HepG2 (cell line): ENCODE measurements around the gene CERS6. TPM values are rescaled to one million over a fixed set of nuclear protein-coding genes. Genes with fewer than 3 reads are reported as not detected.

Experiments
- ATAC-seq: fragments of 200-7000 bp; cut with Tn5 transposase; 3 replicates; pipeline ENCODE4 v1.9.1; 2020; ENCODE audit warnings: mild to moderate bottlenecking, moderate library complexity
- BruUV-seq: library from RNA; stranded (reverse); fragments of 400-500 nt; replicated peaks from 2 replicates; lab custom pipeline; 2021; lab: Mats Ljungman, UMichigan
- CTCF ChIA-PET: fragments of 300-600 bp; formaldehyde crosslinking; extraction: SDS; loops from one replicate; lab custom pipeline; 2021; ENCODE audit warnings: low total read pairs, inconsistent platforms, low intra/inter-chr PET ratio; lab: Yijun Ruan, JAX
- POLR2A ChIA-PET: fragments of 350-600 bp; sonication (Branson Sonifier 250); formaldehyde crosslinking; loops from one replicate; lab custom pipeline; 2020; ENCODE audit warnings: antibody characterized with exemption, inconsistent platforms; lab: Yijun Ruan, JAX
- DNase-seq: peaks from one replicate; pipeline ENCODE4 v3.0.0-alpha.2; 2015; ENCODE audit warnings: low spot score
- FAIRE-seq: peaks from 3 replicates; lab custom pipeline; 2011; peaks lifted over from hg19 to GRCh38; lab: Jason Lieb, UNC
- H2AFZ ChIP-seq: one replicate; pipeline ENCODE4 v1.6.1; 2011; ENCODE audit warnings: low read length, inconsistent platforms
- H3K27ac ChIP-seq: fragments of 300-600 bp; 3 replicates; pipeline ENCODE4 v1.8.0; 2011; ENCODE audit warnings: mixed run types, mild to moderate bottlenecking, mixed read lengths, low read length, inconsistent platforms; ENCODE audit not compliant: insufficient read depth; ENCODE audit errors: extremely low read length
- H3K27me3 ChIP-seq, 2 experiments: fragments of 200-600 bp in 1 of 2; 2 replicates in 1 of 2; 3 replicates in 1 of 2; pipeline versions ENCODE4 v1.6.0 to v1.8.0; 2011; ENCODE audit warnings: low read length in 2 of 2, mild to moderate bottlenecking in 2 of 2, moderate library complexity in 2 of 2, inconsistent platforms in 1 of 2; ENCODE audit not compliant: insufficient read depth in 2 of 2, control insufficient read depth in 1 of 2
- H3K36me3 ChIP-seq, 2 experiments: fragments of 200-600 bp in 1 of 2; replicated peaks in 1 of 2; 2 replicates in 1 of 2; 3 replicates in 1 of 2; pipeline versions ENCODE4 v1.5.1 to v1.8.0; 2011; ENCODE audit warnings: low read length in 2 of 2, inconsistent platforms in 1 of 2; ENCODE audit not compliant: insufficient read depth in 2 of 2, control insufficient read depth in 1 of 2
- H3K4me1 ChIP-seq: 2 replicates; pipeline ENCODE4 v1.5.1; 2012; ENCODE audit warnings: low read length, inconsistent platforms; ENCODE audit not compliant: insufficient read depth
- H3K4me2 ChIP-seq: 2 replicates; pipeline ENCODE4 v1.6.0; 2011; ENCODE audit warnings: low read depth, low read length, inconsistent platforms
- H3K4me3 ChIP-seq, 3 experiments: fragments of 200-600 bp in 1 of 3; sonication (generic), shearing (Covaris generic) in 1 of 3; replicated peaks in 1 of 3; 2 replicates each; pipeline ENCODE4 v1.5.1; 2011 to 2016; ENCODE audit warnings: low read length in 3 of 3, inconsistent platforms in 2 of 3, low read depth in 2 of 3, mild to moderate bottlenecking in 2 of 3, control low read depth in 1 of 3, mixed read lengths in 1 of 3; ENCODE audit not compliant: insufficient read depth in 1 of 3
- H3K79me2 ChIP-seq: one replicate; pipeline ENCODE4 v1.6.1; 2011; ENCODE audit warnings: low read length, inconsistent platforms; ENCODE audit not compliant: insufficient read depth
- H3K9ac ChIP-seq: 2 replicates; pipeline ENCODE4 v1.6.0; 2011; ENCODE audit warnings: mild to moderate bottlenecking, low read depth, low read length, inconsistent platforms; ENCODE audit not compliant: insufficient read depth
- H3K9me3 ChIP-seq: 2 replicates; pipeline ENCODE4 v1.5.1; 2012; ENCODE audit warnings: mild to moderate bottlenecking, low read length
- H4K20me1 ChIP-seq: 2 replicates; pipeline ENCODE4 v1.6.0; 2011; ENCODE audit warnings: inconsistent platforms, mild to moderate bottlenecking, low read length, moderate library complexity; ENCODE audit not compliant: insufficient read depth
- E2F1 ChIP-seq: sonication (generic); formaldehyde crosslinking; IDR thresholded peaks from 2 replicates; pipeline ENCODE4 v1.5.0; 2020; ENCODE audit warnings: missing genetic modification reagents
- EHMT2 ChIP-seq: fragments of 200-600 bp; sonication (generic); IDR thresholded peaks from 2 replicates; pipeline ENCODE4 v1.7.0; 2017; ENCODE audit warnings: antibody characterized with exemption, low read depth, low read length, borderline replicate concordance
- EP300 ChIP-seq, 3 experiments: sonication (generic) in 1 of 3; formaldehyde crosslinking in 1 of 3; IDR thresholded peaks; 2 replicates each; pipeline versions ENCODE4 v1.5.1 to v1.6.1; 2011 to 2020; ENCODE audit warnings: low read depth in 2 of 3, low read length in 2 of 3, borderline replicate concordance in 1 of 3, improper control_type of control experiment in 1 of 3, mild to moderate bottlenecking in 1 of 3, missing genetic modification reagents in 1 of 3, moderate library complexity in 1 of 3
- GRHL1 ChIP-seq: sonication (generic); formaldehyde crosslinking; conservative IDR thresholded peaks from 2 replicates; pipeline ENCODE4 v1.8.0; 2022; ENCODE audit warnings: missing genetic modification reagents
- GTF3A ChIP-seq: sonication (generic); formaldehyde crosslinking; conservative IDR thresholded peaks from 2 replicates; pipeline ENCODE4 v1.4.0; 2020; ENCODE audit warnings: mild to moderate bottlenecking, missing genetic modification reagents
- HOXD1 ChIP-seq: sonication (generic); formaldehyde crosslinking; IDR thresholded peaks from 2 replicates; pipeline ENCODE4 v1.5.0; 2020; ENCODE audit warnings: missing genetic modification reagents
- KDM5B ChIP-seq: sonication (generic); formaldehyde crosslinking; IDR thresholded peaks from 2 replicates; pipeline ENCODE4 v1.4.0; 2020; ENCODE audit warnings: missing genetic modification reagents, mild to moderate bottlenecking, borderline replicate concordance
- NR3C1 ChIP-seq: sonication (generic); formaldehyde crosslinking; IDR thresholded peaks from 2 replicates; pipeline ENCODE4 v1.4.0; 2020; ENCODE audit warnings: missing genetic modification reagents
- RBM39 ChIP-seq: fragments of 200-400 bp; formaldehyde crosslinking; IDR thresholded peaks from one replicate; pipeline ENCODE4 v1.6.1; 2018; ENCODE audit warnings: antibody characterized with exemption, mild to moderate bottlenecking, low read depth, low read length; ENCODE audit not compliant: poor library complexity, severe bottlenecking
- RFX3 ChIP-seq: IDR thresholded peaks from 2 replicates; pipeline ENCODE4 v1.6.1; 2016; ENCODE audit warnings: missing biosample characterization, missing genetic modification reagents
- ZBTB14 ChIP-seq: sonication (generic); formaldehyde crosslinking; IDR thresholded peaks from 2 replicates; pipeline ENCODE4 v1.4.0; 2020; ENCODE audit warnings: missing genetic modification reagents
- ZBTB26 ChIP-seq: IDR thresholded peaks from 2 replicates; pipeline ENCODE4 v1.6.1; 2016; ENCODE audit warnings: missing compliant biosample characterization, missing genetic modification reagents, borderline replicate concordance
- ZFP1 ChIP-seq: IDR thresholded peaks from 2 replicates; pipeline ENCODE4 v1.6.1; 2016
- ZFP62 ChIP-seq: sonication (generic); formaldehyde crosslinking; IDR thresholded peaks from 2 replicates; pipeline ENCODE4 v1.4.0; 2020; ENCODE audit warnings: missing genetic modification reagents
- ZNF17 ChIP-seq: sonication (generic); formaldehyde crosslinking; IDR thresholded peaks from 2 replicates; pipeline ENCODE4 v1.5.0; 2020; ENCODE audit warnings: mild to moderate bottlenecking, missing genetic modification reagents
- ZNF329 ChIP-seq: sonication (generic); formaldehyde crosslinking; IDR thresholded peaks from 2 replicates; pipeline ENCODE4 v1.9.0; 2021; ENCODE audit warnings: low read depth, mild to moderate bottlenecking, missing genetic modification reagents
- ZNF33A ChIP-seq: sonication (generic); formaldehyde crosslinking; IDR thresholded peaks from 2 replicates; pipeline ENCODE4 v1.5.1; 2020; ENCODE audit warnings: missing genetic modification reagents, mild to moderate bottlenecking, moderate library complexity, borderline replicate concordance
- ZNF83 ChIP-seq: sonication (generic); formaldehyde crosslinking; IDR thresholded peaks from 2 replicates; pipeline ENCODE4 v1.4.0; 2020; ENCODE audit warnings: missing genetic modification reagents, mild to moderate bottlenecking, borderline replicate concordance
- WGBS: methylation state at CpG from one replicate; pipeline ENCODE4 v1.1.6; 2017; ENCODE audit warnings: low lambda C conversion rate; 5-methylcytosine and 5-hydroxymethylcytosine counted together
- in situ Hi-C: cut with HindIII; loops from 2 replicates; pipeline ENCODE4 v1.10.0; 2017; ENCODE audit warnings: low pct_unique_long_range_greater_than_20kb; ENCODE audit not compliant: extremely low pct_ligation_motif_present
- intact Hi-C: fragments of 100-400 bp; cut with micrococcal nuclease; formaldehyde crosslinking; loops from one replicate; pipeline ENCODE4 v1.10.0; 2022; ENCODE audit not compliant: unreplicated experiment
- polyA plus RNA-seq, 8 experiments: library from polyadenylated mRNA; depleted of rRNA in 3 of 8; stranded (reverse) in 7 of 8; unstranded in 1 of 8; fragments of >200 nt; fragmentation: Illumina TruSeq in 4 of 8; extraction: Trizol in 4 of 8; gene quantifications; 2 replicates each; pipeline versions ENCODE4 v1.2.1 to v1.2.3, GENCODE V29; 2011 to 2016; ENCODE audit warnings: low read depth in 4 of 8, missing spikeins in 1 of 8, mixed read lengths in 1 of 8; ENCODE audit not compliant: insufficient read depth in 1 of 8
- total RNA-seq, 5 experiments: library from RNA; depleted of rRNA; stranded (reverse); fragments of >200 nt; fragmentation: Illumina TruSeq; extraction: Trizol; gene quantifications; 2 replicates each; pipeline ENCODE4 v1.2.3, GENCODE V29; 2016; ENCODE audit warnings: low read depth in 1 of 5

CERS6 gene
- total and polyA plus RNA-seq, 2 of the 13 experiments (the other 11 are each of a cell fraction or from before 2014, with no cell fraction given): 10.1 to 20.3 TPM

- H4K20me1 ChIP-seq: no peaks in the 10 kb centered on the region
- no peak for FAIRE-seq
- peaks cover 11% of the 10 kb centered on the region for H3K79me2 ChIP-seq
- no peak for ATAC-seq
- no peak overlapping the region for H3K4me2 ChIP-seq
- H3K9ac ChIP-seq: no peak overlapping the region
- POLR2A ChIA-PET: no interaction called here
- H3K9me3 ChIP-seq: peaks cover 11% of the 10 kb centered on the region; the same call in 1 of the 2 replicates
- WGBS: 45% methylated on average over 1 of the region's 1 CpG
- no peak overlapping the region for H3K4me3 ChIP-seq
- in situ Hi-C loops: no loop called here
- BruUV-seq: no TSS peak
- intact Hi-C loops: no loop called here
- H3K27me3 ChIP-seq: no peaks in the 10 kb centered on the region
- H3K4me1 ChIP-seq: peaks cover 18% of the 10 kb centered on the region; the same call in 1 of the 2 replicates
- H3K36me3 ChIP-seq: no peaks in the 10 kb centered on the region
- H3K27ac ChIP-seq: no peak overlapping the region
- no peak for TF ChIP-seq ZBTB14 (CRISPR knock-in tag)
- no peak for TF ChIP-seq ZNF17 (CRISPR knock-in tag)
- no peak for TF ChIP-seq HOXD1 (CRISPR knock-in tag)
- no peak for TF ChIP-seq ZNF83 (CRISPR knock-in tag)
- no peak for TF ChIP-seq E2F1 (CRISPR knock-in tag)
- no peak for TF ChIP-seq ZNF33A (CRISPR knock-in tag)
- no peak for TF ChIP-seq ZNF329 (CRISPR knock-in tag)
- no peak for TF ChIP-seq RBM39
- TF ChIP-seq GRHL1 (CRISPR knock-in tag): no peak
- TF ChIP-seq KDM5B (CRISPR knock-in tag): no peak
- TF ChIP-seq NR3C1: no peak
- no peak for TF ChIP-seq ZFP62
- TF ChIP-seq EHMT2: no peak
- no peak for TF ChIP-seq ZBTB26 (CRISPR knock-in tag)
- TF ChIP-seq RFX3 (CRISPR knock-in tag): no peak
- no peak for TF ChIP-seq ZFP1
- TF ChIP-seq EP300 (IDR thresholded peaks at IDR 0.05; ENCODE audit: low read depth in 2 of 2, low read length in 2 of 2): no peak
- TF ChIP-seq EP300 (CRISPR knock-in tag; IDR thresholded peaks at IDR 0.05; ENCODE audit: borderline replicate concordance): no peak
- TF ChIP-seq GTF3A: no peak
- DNase-seq: no peak
- no peak overlapping the region for H2AFZ ChIP-seq
- CTCF ChIA-PET: no interaction called here
Measured at GRCh38 chr2:168541858-168542257, 85.8 kb downstream of the CERS6 start.
